Measurements from ENCODE around the gene GALNT3.

Gene GALNT3

DNA sequence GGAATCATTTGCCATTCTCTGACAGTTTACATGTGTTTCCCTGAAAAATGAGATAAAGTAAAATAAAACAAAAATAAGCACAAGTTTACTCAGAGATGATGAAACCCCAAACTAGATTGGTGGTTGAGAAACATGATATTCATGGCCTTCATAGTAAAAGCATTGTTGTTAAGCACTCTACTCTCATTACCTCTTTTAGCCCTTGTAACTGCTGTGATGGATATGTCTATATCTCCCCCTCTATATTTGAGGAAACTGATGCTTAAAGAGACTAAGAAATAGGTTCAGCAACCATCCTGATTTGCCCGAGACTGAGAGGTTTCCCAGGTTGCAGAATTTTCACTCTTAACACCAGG, 33.9 kb upstream of the GALNT3 start:
- no peak overlapping the region for H3K27ac ChIP-seq
- TF ChIP-seq, protein P1, sequence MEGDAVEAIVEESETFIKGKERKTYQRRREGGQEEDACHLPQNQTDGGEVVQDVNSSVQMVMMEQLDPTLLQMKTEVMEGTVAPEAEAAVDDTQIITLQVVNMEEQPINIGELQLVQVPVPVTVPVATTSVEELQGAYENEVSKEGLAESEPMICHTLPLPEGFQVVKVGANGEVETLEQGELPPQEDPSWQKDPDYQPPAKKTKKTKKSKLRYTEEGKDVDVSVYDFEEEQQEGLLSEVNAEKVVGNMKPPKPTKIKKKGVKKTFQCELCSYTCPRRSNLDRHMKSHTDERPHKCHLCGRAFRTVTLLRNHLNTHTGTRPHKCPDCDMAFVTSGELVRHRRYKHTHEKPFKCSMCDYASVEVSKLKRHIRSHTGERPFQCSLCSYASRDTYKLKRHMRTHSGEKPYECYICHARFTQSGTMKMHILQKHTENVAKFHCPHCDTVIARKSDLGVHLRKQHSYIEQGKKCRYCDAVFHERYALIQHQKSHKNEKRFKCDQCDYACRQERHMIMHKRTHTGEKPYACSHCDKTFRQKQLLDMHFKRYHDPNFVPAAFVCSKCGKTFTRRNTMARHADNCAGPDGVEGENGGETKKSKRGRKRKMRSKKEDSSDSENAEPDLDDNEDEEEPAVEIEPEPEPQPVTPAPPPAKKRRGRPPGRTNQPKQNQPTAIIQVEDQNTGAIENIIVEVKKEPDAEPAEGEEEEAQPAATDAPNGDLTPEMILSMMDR (IDR thresholded peaks at IDR 0.05): no peak
- TF ChIP-seq ZFX (IDR thresholded peaks at IDR 0.05; ENCODE audit: borderline replicate concordance): no peak

DNA sequence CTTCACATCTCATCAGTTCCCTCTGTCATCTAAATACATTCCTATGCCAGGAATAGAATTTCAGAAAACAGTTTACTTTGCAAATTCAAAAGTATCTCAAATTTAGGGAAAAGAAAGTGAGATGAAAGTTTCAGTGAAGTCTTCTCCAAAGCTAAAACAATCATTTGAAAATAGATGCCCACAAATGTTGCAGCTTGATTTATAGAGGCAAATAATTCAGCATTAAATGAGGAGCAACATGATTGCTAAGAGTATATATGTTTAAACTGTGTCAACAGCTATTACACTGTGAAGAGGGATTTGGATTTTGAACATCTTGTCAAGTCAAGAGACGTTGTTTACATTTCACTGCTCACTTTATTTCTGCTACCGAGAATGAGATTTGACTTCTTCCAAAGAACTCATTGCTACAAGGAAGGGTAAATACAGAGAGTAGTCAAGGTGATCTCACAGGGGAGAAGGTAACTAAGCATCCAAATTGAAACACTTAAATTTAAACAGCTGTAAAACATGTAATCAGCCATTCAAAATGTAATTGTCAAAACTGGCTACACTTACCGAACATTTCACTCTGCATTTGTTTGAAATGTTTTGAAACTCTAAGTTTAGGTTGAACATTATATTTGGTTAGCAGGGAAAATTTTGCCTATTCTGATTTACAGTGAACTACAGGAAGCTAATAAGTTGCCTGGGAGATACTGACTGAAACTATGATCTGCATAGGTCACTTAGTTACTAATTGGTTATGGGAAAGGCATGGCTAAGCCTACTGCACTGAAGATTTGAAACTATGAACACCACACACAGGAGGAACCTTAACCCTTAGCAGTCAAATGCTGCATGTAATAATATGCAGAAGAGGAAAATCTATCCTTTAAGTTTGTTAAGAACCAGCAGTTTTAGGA, 33.2 kb upstream of the GALNT3 start:
- no peak for TF ChIP-seq ZFX (IDR thresholded peaks at IDR 0.05; ENCODE audit: borderline replicate concordance)
- TF ChIP-seq, protein P1 (IDR thresholded peaks at IDR 0.05): no peak
- H3K27ac ChIP-seq: no peak overlapping the region

- no peak overlapping the region for H3K27ac ChIP-seq
- TF ChIP-seq, protein P1 (IDR thresholded peaks at IDR 0.05): no peak
- TF ChIP-seq ZFX (IDR thresholded peaks at IDR 0.05; ENCODE audit: borderline replicate concordance): no peak
Measured at GRCh38 chr2:165825041-165825440, 31.0 kb upstream of the GALNT3 start.

- no peak overlapping the region for H3K27ac ChIP-seq
- no peak for TF ChIP-seq ZFX (IDR thresholded peaks at IDR 0.05; ENCODE audit: borderline replicate concordance)
- TF ChIP-seq, protein P1 (IDR thresholded peaks at IDR 0.05): no peak
Measured at GRCh38 chr2:165820296-165820695, 26.2 kb upstream of the GALNT3 start.

DNA sequence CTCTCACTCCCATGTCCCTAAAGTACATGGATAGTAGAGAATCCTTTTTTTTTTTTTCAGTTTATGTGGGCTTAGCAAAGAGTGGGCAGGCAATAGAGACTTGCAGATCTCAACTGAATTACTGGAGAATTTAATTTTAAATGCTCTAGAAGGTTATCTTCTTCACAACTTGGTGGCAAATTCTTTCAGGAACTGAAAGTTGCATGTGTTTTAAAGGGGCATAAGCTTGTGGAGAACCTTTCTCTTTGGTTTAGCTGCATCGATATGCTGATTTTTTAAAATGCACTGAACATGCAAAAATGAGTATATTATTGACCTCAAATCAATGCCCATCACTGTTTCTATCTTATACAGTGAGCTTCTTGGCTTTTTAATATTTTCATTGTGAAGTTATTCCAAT, 24.9 kb upstream of the GALNT3 start:
- H3K27ac ChIP-seq: no peak overlapping the region
- no peak for TF ChIP-seq ZFX (IDR thresholded peaks at IDR 0.05; ENCODE audit: borderline replicate concordance)
- TF ChIP-seq, protein P1 (IDR thresholded peaks at IDR 0.05): no peak

DNA sequence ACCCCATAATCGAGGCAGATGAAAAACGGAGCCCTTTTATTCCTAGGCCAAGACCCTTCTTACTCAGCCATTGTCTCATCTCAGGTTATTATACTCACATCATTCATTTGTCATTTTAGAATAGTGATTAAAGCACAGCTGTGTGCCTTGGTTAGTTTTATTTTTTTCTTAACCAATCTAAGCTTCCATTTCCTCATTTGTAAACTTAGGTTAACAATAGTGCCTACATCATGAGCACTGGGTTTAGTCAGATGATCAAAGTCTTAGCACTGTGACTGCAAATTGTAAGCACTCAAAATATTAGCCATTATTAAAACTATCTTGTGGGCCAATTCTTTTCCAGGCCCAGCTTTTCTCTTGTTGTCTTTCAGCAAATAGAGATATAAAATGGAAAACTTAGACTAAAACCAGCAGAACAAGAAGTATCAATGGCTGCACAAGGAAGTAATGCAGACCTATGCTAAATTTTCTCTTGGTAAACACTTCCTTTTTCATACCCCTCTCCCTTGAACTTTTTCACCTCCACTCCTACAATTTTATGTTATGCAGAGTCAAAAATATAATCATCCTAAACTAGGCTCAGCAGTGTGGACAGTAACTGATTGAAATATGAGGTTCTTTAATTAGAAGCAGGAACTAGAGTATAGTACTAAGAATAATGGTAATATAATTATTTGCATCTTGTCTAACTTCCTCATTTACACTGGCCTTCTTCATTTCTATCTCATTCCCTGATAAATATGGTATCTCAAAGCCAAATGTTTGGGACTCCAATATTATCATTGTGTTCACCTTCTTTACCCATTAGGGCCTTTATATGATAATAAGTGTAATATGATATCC, 21.5 kb upstream of the GALNT3 start:
- no peak for TF ChIP-seq ZFX (IDR thresholded peaks at IDR 0.05; ENCODE audit: borderline replicate concordance)
- TF ChIP-seq, protein P1 (IDR thresholded peaks at IDR 0.05): no peak
- no peak overlapping the region for H3K27ac ChIP-seq

DNA sequence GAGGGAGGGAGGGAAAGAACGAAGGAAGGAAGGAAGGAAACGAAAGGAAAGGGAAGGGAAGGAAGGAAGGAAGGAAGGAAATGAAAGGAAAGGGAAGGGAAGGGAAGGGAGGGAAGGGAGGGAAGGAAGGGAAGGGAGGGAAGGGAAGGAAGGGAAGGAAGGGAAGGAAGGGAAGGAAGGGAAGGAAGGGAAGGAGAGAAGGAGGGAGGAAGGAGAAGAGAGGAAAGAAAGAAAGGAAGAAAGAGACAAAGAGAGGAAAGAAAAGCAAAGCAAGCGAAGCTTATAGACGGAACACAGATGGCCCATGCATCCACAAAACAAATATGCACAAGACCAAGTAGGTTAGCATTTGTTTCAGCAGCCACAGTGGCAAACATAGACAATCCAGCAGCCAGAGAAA, 20.4 kb upstream of the GALNT3 start:
- no peak overlapping the region for H3K27ac ChIP-seq
- TF ChIP-seq, protein P1 (IDR thresholded peaks at IDR 0.05): no peak
- no peak for TF ChIP-seq ZFX (IDR thresholded peaks at IDR 0.05; ENCODE audit: borderline replicate concordance)

Measured in 22Rv1 (cell line).